NAMALWA (cell line): ENCODE data around the gene COPZ2.

ENCODE experiments used
- DNase-seq: peaks from one replicate; pipeline ENCODE4 v3.0.0-alpha.2; 2015; ENCODE audit warnings: low spot score

Gene COPZ2

GRCh38 chr17:47983492-47984223, 53.9 kb downstream of the COPZ2 start:
- no peak for DNase-seq

- DNase-seq, result no peak
Measured at GRCh38 chr17:47982645-47983390, 54.8 kb downstream of the COPZ2 start.

- DNase-seq, result no peak
Measured at GRCh38 chr17:47982091-47982617, 55.4 kb downstream of the COPZ2 start.

GRCh38 chr17:47981462-47981861, 56.1 kb downstream of the COPZ2 start:
- no peak for DNase-seq

- DNase-seq, result no peak
Measured at GRCh38 chr17:47980541-47980940, 57.1 kb downstream of the COPZ2 start.

- DNase-seq, result peak; percentile 78
Measured at GRCh38 chr17:47978324-47978723, 59.3 kb downstream of the COPZ2 start.
